ENCODE results near the gene RPS6KA2.
"Not testable (repeated sequence)": the region's sequence is repeated elsewhere in the genome, so short reads cannot be mapped to it uniquely, and the experiment has no call there.

DNA sequence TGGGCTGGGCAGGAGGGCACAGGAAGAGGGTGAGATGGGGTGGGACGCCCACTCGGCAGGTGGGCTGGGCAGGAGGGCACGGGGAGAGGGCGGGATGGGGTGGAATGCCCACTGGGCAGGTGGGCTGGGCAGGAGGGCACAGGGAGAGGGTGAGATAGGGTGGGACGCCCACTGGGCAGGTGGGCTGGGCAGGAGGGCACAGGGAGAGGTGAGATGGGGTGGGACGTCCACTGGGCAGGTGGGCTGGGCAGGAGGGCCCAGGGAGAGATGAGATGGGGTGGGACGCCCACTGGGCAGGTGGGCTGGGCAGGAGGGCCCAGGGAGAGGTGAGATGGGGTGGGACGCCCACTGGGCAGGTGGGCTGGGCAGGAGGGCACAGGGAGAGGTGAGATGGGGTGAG, 45.2 kb downstream of the RPS6KA2 start:
- TF ChIP-seq, protein P1, sequence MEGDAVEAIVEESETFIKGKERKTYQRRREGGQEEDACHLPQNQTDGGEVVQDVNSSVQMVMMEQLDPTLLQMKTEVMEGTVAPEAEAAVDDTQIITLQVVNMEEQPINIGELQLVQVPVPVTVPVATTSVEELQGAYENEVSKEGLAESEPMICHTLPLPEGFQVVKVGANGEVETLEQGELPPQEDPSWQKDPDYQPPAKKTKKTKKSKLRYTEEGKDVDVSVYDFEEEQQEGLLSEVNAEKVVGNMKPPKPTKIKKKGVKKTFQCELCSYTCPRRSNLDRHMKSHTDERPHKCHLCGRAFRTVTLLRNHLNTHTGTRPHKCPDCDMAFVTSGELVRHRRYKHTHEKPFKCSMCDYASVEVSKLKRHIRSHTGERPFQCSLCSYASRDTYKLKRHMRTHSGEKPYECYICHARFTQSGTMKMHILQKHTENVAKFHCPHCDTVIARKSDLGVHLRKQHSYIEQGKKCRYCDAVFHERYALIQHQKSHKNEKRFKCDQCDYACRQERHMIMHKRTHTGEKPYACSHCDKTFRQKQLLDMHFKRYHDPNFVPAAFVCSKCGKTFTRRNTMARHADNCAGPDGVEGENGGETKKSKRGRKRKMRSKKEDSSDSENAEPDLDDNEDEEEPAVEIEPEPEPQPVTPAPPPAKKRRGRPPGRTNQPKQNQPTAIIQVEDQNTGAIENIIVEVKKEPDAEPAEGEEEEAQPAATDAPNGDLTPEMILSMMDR (IDR thresholded peaks at IDR 0.05), result not testable (repeated sequence)
- TF ChIP-seq POLR2A (IDR thresholded peaks at IDR 0.05), result not testable (repeated sequence)
